Ishikawa (cell line): ENCODE data around the gene HERC3.

Experiments
- CEBPB ChIP-seq: IDR thresholded peaks from 2 replicates; pipeline ENCODE4 v1.6.1; 2012
- CREB1 ChIP-seq: IDR thresholded peaks from 2 replicates; pipeline ENCODE4 v1.6.1; 2012; ENCODE audit warnings: low read depth
- EGR1 ChIP-seq: IDR thresholded peaks from 2 replicates; pipeline ENCODE4 v1.6.1; 2012
- EP300 ChIP-seq: IDR thresholded peaks from 2 replicates; pipeline ENCODE4 v1.6.1; 2012; ENCODE audit warnings: borderline replicate concordance
- FOXM1 ChIP-seq: IDR thresholded peaks from 2 replicates; pipeline ENCODE4 v1.6.1; 2012; ENCODE audit warnings: low read depth, borderline replicate concordance
- MAX ChIP-seq: IDR thresholded peaks from 2 replicates; pipeline ENCODE4 v1.6.1; 2012
- NFIC ChIP-seq: IDR thresholded peaks from 2 replicates; pipeline ENCODE4 v1.6.1; 2012
- RAD21 ChIP-seq: IDR thresholded peaks from 2 replicates; pipeline ENCODE4 v1.6.1; 2012; ENCODE audit warnings: low read depth
- REST ChIP-seq: IDR thresholded peaks from 2 replicates; pipeline ENCODE4 v1.6.1; 2012; ENCODE audit warnings: low read depth, mild to moderate bottlenecking
- TAF1 ChIP-seq: IDR thresholded peaks from 2 replicates; pipeline ENCODE4 v1.6.1; 2012; ENCODE audit warnings: low read depth, mild to moderate bottlenecking
- TCF12 ChIP-seq: IDR thresholded peaks from 2 replicates; pipeline ENCODE4 v1.6.1; 2012; ENCODE audit warnings: low read depth
- TEAD4 ChIP-seq: IDR thresholded peaks from 2 replicates; pipeline ENCODE4 v1.6.1; 2012
- USF1 ChIP-seq: IDR thresholded peaks from 2 replicates; pipeline ENCODE4 v1.6.1; 2012
- YY1 ChIP-seq: IDR thresholded peaks from 2 replicates; pipeline ENCODE4 v1.6.1; 2012; ENCODE audit warnings: low read depth
- ZBTB7A ChIP-seq: IDR thresholded peaks from 2 replicates; pipeline ENCODE4 v1.6.1; 2012; ENCODE audit warnings: low read depth

HERC3 gene

GRCh38 chr4:88755454-88755853, 163.2 kb downstream of the HERC3 start:
- no peak for TF ChIP-seq NFIC
- TF ChIP-seq MAX: no peak
- no peak for TF ChIP-seq ZBTB7A
- no peak for TF ChIP-seq CREB1
- no peak for TF ChIP-seq TEAD4
- TF ChIP-seq CEBPB: no peak
- no peak for TF ChIP-seq RAD21
- TF ChIP-seq TCF12: no peak
- TF ChIP-seq USF1: no peak
- TF ChIP-seq YY1: no peak
- no peak for TF ChIP-seq TAF1
- TF ChIP-seq FOXM1: no peak
- TF ChIP-seq REST: no peak
- TF ChIP-seq EGR1: no peak

GRCh38 chr4:88756149-88756548, 163.9 kb downstream of the HERC3 start:
- TF ChIP-seq EP300 (no peak), USF1 (no peak), TCF12 (no peak), YY1 (no peak), ZBTB7A (no peak), CREB1 (no peak), CEBPB (no peak), RAD21 (no peak), FOXM1 (no peak), TEAD4 (no peak), EGR1 (no peak), MAX (no peak), TAF1 (no peak), NFIC (no peak), REST (no peak)

- no peak for TF ChIP-seq MAX
- TF ChIP-seq EGR1: no peak
- no peak for TF ChIP-seq NFIC
- no peak for TF ChIP-seq ZBTB7A
- no peak for TF ChIP-seq TCF12
- no peak for TF ChIP-seq REST
- TF ChIP-seq YY1: no peak
- no peak for TF ChIP-seq RAD21
- TF ChIP-seq EP300: no peak
These were observed 164.8 kb downstream of the HERC3 start for GRCh38 chr4:88757067-88757466.

- TF ChIP-seq RAD21 (no peak), EGR1 (no peak), TEAD4 (no peak), REST (no peak), MAX (no peak), TAF1 (no peak), CEBPB (no peak), USF1 (no peak), ZBTB7A (no peak), EP300 (no peak), CREB1 (no peak), NFIC (no peak), FOXM1 (no peak), TCF12 (no peak), YY1 (no peak)
These were observed 165.5 kb downstream of the HERC3 start for GRCh38 chr4:88757776-88758175.
